Omental fat pad (tissue), 4 donors: ENCODE data around the gene CAPNS2. TPM values are rescaled to one million over a fixed set of nuclear protein-coding genes. Genes with fewer than 3 reads are reported as not detected.

ENCODE experiments used
- ATAC-seq: fragments of 150-250 bp; one replicate; pipeline ENCODE4 v1.9.1; 2016; ENCODE audit warnings: mild to moderate bottlenecking, moderate library complexity; ENCODE audit not compliant: low FRiP score
- DNase-seq: peaks from one replicate; pipeline ENCODE4 v3.0.0-alpha.2; 2019; ENCODE audit warnings: low spot score
- CTCF ChIP-seq, 3 donors: fragments of 450-650 bp; IDR thresholded peaks; one replicate each; pipeline ENCODE4 v1.5.1; 2016 to 2017; ENCODE audit warnings: antibody characterized with exemption in 3 of 3, mild to moderate bottlenecking in 3 of 3, moderate library complexity in 2 of 3
- total RNA-seq, 4 donors: library from RNA; depleted of rRNA; stranded (reverse); fragments of >200 nt; gene quantifications; one replicate each; pipeline ENCODE4 v1.1.0, GENCODE V29; 2016

CAPNS2 gene
- total RNA-seq, 4 donors from 2014 or later: 0.75 to 0.95 TPM; not detected in 2

- no peak for DNase-seq
- TF ChIP-seq CTCF (IDR thresholded peaks at IDR 0.05): no peak
- no peak for ATAC-seq
Measured at GRCh38 chr16:55565086-55565485, 1.4 kb upstream of the CAPNS2 start.

- DNase-seq (no peak), ATAC-seq (peak; percentile 62)
- TF ChIP-seq CTCF (IDR thresholded peaks at IDR 0.05): no peak
Measured at GRCh38 chr16:55567382-55567781, 898 bp downstream of the CAPNS2 start.

GRCh38 chr16:55568207-55568606 is 1.7 kb downstream of the CAPNS2 start:
- no peak for ATAC-seq

GRCh38 chr16:55569025-55569424 is 2.5 kb downstream of the CAPNS2 start:
- ATAC-seq: no peak
- DNase-seq: no peak
- no peak for TF ChIP-seq CTCF (IDR thresholded peaks at IDR 0.05)

More at GRCh38 chr16:55568207-55568606, 1.7 kb downstream of the CAPNS2 start:
- DNase-seq: no peak
- TF ChIP-seq CTCF (IDR thresholded peaks at IDR 0.05): no peak

- DNase-seq (no peak), ATAC-seq (no peak)
- no peak for TF ChIP-seq CTCF (IDR thresholded peaks at IDR 0.05)
Measured at GRCh38 chr16:55570159-55570558, 3.7 kb downstream of the CAPNS2 start.

GRCh38 chr16:55571191-55571897 is 4.9 kb downstream of the CAPNS2 start:
- ATAC-seq: no peak
- TF ChIP-seq CTCF (IDR thresholded peaks at IDR 0.05): no peak
- DNase-seq: no peak

GRCh38 chr16:55572439-55572838 is 6.0 kb downstream of the CAPNS2 start:
- no peak for DNase-seq
- TF ChIP-seq CTCF (IDR thresholded peaks at IDR 0.05): no peak
- no peak for ATAC-seq
